GM19025 (cell line): Measurements from ENCODE around the gene SGF29.
"Not testable (repeated sequence)": the region's sequence is repeated elsewhere in the genome, so short reads cannot be mapped to it uniquely, and the experiment has no call there.

Experiments
- ATAC-seq: cut with Tn5 transposase; IDR thresholded peaks from one replicate; pipeline ENCODE4 v1.9.1; 2021; ENCODE audit warnings: mild to moderate bottlenecking, low read depth, moderate library complexity; ENCODE audit not compliant: unreplicated experiment

Gene SGF29

DNA sequence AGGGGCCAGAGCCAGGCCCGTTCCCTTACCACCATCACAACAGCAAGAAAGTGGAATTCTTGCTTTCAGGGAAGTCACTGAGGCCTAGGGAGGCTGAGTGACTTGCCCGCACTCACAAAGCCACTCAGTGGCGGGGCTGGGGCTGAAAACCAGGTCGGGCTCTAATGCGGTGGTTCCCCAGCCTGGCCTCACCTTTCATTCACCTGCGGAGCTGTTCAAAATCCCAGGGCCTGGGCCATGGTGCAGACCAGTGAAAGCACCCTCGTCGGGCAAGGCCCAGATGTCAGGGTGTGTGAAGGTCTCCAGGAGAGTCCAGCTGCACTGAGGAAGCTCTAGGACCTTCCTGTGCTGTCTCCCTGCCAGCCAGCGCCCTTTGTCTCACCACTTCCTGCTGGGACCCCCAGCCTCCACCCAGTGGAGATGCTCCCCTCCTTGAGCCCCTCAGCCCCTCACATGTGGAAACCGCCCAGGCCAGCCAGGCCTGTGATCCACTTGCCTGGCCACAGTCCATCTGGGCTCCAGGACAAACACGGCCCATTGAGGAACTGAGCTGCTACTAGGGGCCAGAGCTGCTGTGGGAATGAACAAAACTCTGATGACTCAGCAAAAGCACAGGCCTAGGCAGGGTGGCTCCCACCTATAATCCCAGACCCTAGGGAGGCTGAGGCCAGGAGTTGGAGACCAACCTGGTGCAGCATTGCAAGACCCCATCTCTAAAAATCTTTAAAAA is 55.3 kb downstream of the SGF29 start:
- ATAC-seq: not testable (repeated sequence)

DNA sequence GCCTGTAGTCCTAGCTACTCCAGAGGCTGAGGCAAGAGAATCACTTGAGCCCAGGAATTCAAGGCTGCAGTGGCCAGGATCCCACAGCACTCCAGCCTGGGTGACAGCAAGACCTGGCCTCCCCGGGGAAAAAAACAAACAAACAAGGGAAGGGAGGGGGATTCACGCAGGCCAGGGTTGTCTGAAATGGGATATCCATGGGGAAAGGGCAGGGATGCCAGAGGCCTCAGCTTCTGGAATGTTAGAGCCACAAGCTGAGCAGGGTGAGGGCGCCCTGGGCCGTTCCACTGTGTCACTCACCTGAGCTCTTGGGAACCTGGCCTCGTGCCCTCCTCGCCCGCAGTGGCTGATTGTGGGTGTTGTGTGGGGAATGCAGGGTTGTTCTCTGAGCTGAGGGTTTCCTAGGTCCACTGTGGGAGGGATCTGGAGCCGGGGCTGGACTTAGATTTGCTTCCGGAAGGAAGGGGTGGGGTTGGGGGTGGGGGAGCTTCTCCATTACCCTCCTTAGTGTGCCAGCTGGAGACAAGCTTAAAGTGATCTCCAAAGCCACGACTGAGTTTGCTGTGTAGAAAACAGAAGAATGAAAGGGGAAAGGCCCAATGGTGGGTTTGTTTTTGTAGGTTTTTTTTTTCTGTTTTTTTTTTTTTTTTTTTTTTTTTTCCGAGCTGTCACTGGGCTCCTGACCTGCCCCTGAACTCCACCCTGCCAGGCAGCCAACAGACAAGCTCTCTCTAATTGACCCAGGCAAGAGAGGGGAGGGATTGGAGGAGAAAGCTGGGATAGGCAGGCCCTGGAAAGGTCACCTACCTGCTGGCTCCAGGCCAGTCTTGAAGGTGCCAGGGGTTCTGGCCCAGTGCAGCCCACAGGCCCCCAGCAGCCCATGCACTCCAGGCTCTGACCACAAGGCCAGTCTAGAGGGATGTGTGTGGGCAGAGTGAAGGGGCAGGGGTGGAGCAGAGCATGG is 56.2 kb downstream of the SGF29 start, which contains the start of gene SULT1A1:
Gene SULT1A1, minus strand, starts transcription at position 414 of the 964 bp plus-strand sequence. CDS start 1,189 bp downstream, outside the sequence.
- ATAC-seq: no peak

DNA sequence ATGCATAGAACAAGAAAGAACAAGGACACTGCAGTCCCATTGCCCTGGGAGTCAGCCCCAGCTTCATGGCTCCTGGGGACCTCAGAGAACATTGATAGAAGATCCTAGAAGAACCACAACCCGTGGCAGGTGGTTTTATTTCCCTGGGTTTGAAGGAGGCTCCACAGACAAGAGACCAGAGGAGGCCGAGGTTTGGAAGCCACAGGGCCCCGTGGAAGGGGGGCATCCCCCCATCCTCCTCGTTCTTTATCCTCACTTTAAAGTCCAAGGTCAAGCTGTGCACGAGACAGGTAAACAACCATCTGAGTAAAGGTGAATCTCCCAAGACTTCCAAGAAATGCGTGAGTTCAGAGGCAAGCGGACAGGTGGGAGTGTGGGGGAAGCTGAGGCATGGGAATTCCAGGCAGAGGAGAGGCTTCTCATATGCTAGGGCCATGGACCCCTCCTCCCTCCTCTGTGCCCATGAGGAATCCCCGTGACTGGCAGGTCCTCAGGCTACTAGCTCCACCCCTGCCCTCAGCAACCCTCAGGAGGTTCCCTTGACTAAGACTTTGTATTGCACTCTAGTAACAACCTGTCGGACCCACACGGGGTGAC is 57.0 kb downstream of the SGF29 start:
- ATAC-seq: no peak

DNA sequence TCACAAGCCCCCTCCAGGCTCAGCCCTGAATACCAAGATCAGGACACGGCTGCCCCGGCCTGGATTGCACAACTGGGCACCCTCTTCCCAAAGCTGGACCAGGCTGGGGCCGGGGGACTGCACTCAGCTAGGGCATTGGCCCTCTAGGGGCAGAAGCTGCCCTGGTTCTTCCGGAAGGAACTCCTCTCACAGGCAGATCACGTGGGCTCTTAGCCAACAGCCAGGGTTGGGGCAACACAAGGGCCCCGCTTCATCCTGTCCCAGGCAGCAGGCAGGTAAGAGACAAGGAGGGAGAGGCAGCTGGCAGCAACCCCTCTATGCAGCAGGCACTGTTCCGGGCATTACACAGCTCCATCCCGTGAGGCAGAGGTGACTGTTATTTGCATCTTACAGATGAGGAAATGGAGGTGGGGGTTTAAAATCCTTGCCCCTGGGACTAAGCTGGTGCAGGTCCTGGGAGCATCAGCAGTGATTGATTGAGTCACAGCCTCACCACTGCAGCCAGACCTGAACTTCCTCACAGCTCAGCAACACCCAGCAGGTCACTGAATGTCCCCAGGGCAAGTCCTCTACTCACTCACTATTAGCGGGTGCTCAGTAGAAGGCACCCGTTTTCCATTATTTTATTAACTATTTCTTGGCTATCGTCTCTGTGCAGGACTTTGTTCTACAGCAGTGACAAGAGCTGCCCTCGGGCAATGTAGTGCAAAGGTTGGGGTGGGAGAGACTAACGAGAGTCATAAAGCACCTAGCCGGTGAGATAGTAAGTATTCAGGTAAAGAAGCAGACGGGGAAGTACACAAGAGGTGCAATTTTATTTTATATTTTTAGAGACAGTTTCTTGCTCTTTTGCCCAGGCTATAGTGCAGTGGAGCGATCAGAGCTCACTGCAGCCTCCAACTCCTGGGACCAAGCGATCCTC is 58.9 kb downstream of the SGF29 start:
- ATAC-seq: not testable (repeated sequence)

DNA sequence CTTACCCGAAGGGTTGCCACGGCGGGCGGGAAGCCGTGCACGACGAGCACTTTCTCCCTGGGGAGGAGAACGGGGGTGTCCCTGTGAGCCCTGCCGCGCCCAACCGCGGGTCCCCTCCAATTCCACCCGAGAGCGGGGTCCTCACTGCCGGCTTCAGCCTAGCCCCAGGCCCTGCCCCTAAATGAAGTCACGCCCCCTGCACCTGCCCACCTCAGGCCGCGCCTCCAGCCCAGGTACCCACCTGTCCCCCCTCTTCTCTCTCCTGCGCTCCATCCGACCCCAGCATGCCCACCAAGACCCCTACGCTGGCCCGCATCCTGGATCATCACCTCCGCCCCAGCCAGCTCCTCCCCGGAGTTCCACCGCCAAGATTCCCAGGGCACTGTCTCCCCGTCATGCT is 60.2 kb downstream of the SGF29 start:
- ATAC-seq: not testable (repeated sequence)

DNA sequence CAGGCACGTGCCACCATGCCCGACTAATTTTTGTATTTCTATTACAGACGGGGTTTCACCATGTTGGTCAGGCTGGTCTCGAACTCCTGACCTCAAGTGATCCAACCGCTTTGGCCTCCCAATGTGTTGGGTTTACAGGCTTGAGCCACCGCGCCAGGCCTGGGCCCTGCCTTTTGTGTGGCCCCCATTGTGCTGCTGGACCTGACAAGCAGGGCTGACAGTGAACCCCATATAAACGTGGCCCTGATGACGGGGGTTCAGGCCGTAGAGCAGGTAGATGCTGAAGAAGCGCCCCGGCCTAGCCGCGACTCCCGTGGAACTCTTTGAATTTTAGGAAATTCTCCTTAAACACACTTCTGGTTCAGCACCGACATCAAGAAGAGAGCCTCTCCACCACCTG is 60.8 kb downstream of the SGF29 start:
- ATAC-seq: not testable (repeated sequence)

DNA sequence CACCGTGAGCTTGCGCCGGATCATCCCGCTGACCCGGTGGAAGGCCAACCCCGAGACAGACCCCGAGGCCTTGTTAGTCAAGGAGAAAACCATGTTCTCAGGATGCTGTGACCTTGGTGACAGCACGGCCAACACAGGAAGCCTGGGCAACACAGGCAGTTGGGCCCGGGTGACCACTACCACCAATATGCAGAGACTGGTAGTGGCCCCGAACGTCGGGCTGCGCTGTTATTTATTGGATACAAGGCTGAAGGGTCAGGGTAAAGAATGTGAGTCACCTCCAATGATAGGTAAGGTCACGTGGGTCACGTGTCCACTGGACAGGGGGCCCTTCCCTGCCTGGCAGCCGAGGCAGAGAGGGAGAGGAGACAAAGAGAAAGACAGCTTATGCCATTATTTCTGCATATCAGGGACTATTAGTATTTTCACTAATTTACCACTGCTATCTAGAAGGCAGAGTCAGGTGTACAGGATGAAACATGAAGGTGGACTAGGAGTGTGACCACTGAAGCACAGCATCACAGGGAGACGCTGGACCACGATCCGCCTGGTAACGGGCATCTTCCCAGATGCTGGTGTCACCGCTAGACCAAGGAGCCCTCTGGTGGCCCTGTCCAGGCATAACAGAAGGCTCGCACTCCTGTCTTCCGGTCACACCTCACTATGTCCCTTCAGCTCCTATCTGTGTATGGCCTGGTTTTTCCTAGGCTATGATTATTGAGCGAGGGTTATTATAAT is 61.9 kb downstream of the SGF29 start:
- ATAC-seq: not testable (repeated sequence)

DNA sequence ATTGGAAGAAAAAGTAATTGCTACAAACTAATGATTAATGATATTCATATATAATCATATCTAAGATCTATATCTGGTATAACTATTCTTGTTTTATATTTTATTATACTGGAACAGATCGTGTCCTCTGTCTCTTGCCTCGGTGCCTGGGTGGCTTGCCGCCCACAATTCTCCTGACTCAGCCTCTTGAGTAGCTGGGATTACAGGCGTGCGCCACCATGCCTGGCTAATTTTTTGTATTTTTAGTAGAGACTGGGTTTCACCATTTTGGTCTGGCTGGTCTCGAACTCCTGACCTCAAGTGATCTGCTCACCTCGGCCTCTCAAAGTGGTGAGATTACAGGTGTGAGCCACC is 62.5 kb downstream of the SGF29 start:
- ATAC-seq: not testable (repeated sequence)

DNA sequence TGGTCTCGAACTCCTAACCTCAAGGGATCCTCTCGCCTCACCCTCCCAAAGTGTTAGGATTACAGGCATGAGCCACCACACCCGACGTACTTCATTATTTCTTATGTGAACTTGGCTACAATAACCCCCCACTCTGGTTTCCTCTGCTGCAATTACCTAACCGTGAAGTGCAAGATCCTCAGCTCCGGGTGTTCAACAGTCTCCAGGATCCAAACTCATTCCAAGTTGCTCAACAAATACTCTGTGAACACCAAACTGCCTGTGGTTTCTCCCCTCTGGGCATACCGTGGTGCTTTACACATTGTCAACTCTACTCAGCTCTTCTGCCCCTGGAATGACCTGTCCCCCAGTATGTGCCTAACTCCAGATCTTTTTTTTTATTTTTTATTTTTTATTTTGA is 62.9 kb downstream of the SGF29 start:
- ATAC-seq: no peak

DNA sequence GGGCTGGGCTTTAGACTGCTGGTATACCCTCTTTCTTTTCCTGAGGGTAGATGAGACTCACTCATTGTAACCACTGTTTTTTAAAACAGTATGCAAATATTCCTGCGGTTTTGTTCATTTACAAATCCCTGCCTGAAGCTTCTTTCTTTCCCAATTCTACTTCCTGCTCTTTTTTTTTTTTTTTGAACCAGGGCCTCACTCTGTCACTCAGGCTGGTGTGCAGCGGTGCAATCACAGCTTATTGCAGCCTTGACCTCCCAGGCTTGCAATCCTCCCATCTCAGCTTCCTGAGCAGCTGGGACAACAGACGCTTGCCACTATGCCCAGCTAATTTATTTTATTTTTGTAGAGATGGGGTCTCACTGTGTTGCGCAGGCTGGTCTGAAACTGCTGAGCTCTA is 64.2 kb downstream of the SGF29 start:
- no peak for ATAC-seq

DNA sequence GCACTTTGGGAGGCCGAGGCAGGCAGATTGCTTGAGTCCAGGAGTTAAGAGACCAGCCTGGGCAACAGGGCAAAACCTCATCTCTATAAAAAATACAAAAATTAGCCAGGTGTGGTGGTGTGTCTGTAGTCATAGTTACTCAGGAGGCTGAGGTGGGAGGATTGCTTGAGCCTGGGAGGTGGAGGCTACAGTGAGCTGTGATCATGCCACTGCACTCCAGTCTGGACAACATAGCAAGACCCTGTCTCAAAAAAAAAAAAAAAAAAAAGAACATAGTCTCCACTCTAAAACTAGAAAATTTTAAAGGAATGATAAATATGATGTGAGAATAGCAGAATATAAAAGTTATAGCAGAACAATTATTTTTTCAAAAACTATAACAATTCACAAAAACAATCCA is 66.6 kb downstream of the SGF29 start:
- not testable (repeated sequence) for ATAC-seq

DNA sequence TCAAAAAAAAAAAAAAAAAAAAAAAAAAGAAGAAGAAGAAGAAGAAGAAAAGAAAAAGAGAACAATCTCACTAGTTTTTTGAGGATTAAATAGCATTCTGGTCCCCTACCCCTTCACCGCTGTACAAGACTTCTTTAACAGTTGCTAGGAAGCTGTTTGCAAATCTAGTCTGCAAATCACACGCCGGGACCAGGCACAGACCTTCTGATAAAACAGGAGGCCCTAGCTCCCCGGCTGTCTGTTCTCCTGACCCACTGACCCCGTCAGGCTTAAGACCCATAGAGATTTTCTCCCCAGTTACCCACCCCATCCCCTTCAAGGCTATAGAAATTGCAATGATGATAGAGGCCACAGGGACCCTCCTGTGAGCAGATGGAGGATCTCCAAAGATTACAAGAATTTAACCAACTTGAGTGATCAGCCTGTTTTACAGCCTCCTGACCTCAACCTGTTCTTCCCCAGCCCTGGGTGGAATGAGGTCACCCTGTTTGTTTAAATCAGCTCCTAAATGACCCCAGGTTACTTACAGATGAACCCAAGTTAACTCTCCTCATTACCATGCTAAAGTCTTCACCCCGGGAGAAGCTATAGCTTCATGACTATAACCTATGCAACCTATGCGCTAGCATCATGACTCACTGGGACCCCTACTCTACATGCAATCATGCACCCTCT is 67.9 kb downstream of the SGF29 start:
- ATAC-seq: no peak

DNA sequence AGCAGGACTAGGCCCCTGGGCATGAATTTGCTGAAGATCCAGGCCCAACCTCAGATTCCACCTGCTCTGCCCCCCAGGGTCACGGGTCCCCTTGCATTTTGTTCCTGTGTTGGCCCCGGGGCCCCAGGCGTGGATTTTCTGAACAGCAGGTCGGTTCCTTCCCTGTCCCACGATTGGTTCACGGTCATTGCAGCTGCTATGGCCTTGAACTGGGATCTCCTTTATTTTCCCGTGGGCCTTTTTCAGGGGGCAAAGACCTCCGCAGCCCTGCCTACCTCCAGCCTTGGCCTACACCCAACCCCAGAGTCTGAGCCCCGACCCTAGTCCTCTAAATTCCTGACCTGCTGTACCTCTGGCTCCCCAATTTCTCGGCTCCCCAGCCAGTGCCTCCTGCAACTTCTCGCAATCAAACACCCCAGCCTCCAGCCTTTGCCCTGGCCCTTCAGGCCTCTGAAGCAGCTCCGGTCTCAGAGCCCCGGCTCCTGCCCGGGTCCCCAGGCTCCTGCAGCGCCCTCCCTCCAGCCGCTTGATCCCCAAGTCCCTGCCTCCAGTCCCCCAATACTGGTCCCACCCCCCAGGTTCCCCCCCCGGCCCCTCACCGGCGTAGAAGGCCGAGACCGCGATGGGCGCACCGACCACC is 68.9 kb downstream of the SGF29 start:
- not testable (repeated sequence) for ATAC-seq

DNA sequence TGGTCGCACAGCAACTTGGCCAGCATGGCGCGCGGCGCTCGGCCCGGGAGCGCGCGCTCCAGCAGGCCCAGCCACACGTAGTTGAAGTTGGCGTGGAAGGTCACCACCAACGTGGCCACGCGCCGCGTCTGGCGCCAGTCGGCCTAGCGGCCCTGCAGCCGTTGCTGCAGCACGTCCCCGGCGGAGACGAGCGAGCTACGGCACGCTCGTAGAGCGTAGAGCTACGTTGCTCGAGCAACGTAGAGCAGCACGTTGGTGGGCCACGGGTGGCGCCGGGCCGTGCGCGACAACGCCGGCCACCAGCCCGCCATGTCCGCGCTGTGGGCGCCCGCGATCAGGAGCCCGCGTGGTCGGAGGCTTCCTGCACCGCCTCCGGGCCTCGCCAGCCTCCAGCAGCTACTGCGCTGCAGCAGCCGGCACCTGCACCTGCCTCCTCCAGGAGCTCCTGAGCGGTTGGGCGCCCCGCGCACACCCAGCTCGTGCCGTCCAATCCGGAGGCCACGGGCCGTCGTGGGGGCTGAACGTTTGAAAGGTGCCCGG is 69.5 kb downstream of the SGF29 start:
- no peak for ATAC-seq

DNA sequence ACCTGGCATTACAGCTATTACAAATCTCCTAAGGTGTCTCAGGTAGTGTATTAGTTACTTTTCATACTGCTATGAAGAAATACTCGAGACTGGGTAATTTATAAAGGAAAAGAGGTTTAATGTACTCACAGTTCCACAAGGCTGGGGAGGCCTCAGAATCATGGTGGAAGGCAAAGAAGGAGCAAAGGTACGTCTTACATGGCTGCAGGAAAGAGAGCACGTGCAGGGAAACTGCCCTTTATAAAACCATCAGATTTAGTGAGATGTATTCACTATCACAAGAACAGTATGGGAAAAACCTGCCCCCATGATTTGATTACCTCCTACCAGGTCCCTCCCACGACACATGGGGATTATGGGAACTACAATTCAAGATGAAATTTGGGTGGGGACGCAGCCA is 77.2 kb downstream of the SGF29 start:
- not testable (repeated sequence) for ATAC-seq

DNA sequence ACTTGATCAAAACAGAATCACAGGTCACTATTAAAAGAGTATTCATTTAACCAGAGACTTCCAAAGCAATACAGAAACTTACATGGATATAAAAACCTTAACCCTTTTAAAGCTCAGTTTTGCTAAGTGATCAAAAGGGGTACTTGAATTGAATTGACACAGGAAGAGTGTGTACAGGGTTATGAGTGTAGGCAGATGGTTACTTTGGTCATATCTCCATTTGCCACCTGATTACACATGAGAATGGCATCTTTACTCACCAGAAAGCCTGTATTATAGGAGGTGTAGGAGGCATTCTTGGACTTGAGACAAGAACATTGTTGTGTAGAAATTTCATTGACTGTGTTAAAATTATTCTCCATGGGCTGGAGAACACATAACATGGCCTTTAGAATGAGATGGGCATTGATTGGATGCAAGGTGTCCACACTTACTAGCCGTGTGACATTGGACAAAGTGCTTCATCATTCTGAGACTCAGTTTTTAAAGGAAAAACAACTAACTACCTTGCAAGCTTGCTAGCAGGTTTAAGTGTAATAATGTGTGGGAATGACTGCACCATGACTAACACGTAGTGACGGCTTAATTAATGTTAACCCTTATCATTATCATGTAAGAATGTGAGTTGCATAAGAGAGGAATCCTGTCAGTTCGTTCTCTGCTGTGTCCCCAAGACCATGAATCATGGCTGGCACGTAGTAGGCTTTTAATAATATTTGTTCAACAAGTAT is 82.5 kb downstream of the SGF29 start:
- not testable (repeated sequence) for ATAC-seq

DNA sequence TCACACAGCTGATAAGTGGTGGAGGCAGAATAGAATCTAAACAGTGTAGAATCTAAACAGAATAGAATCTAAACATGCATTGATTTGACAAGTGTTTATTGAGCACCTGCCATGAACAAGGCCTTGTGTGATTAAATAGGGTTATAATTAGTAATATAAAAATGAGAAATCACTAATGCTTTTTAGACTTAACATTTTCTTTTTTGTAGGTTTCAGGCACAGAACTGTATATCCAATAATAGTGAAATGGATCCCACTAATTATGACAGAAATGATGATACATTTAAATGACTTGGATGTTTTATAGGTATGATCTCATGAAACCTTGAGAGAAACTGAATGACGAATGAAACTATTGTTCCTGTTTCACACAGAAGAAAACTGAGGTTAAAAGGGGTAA is 84.0 kb downstream of the SGF29 start, which contains the start of gene NPIPB8:
Gene NPIPB8, plus strand, starts transcription at position 301 of the 400 bp plus-strand sequence. CDS start 296 bp downstream, outside the sequence.
- not testable (repeated sequence) for ATAC-seq
